Suprapubic skin (tissue), 4 donors: Measurements from ENCODE around the gene SIL1. TPM values are rescaled to one million over a fixed set of nuclear protein-coding genes. Genes with fewer than 3 reads are reported as not detected.

Source experiments
- DNase-seq, 2 donors: peaks; one replicate each; pipeline ENCODE4 v3.0.0-alpha.2; 2019; ENCODE audit warnings: low spot score in 2 of 2
- H3K27ac ChIP-seq: fragments of 200-600 bp; sonication (generic); one replicate; pipeline ENCODE4 v1.5.1; 2019
- H3K27me3 ChIP-seq: fragments of 200-600 bp; sonication (generic); one replicate; pipeline ENCODE4 v1.5.1; 2019
- H3K36me3 ChIP-seq: fragments of 200-600 bp; sonication (generic); one replicate; pipeline ENCODE4 v1.5.1; 2019
- H3K4me1 ChIP-seq: fragments of 200-600 bp; sonication (generic); one replicate; pipeline ENCODE4 v1.5.1; 2019
- H3K4me3 ChIP-seq: fragments of 200-600 bp; sonication (generic); one replicate; pipeline ENCODE4 v1.5.1; 2019; ENCODE audit warnings: mild to moderate bottlenecking
- H3K9me3 ChIP-seq: fragments of 200-600 bp; sonication (generic); one replicate; pipeline ENCODE4 v1.5.1; 2019
- CTCF ChIP-seq, 2 donors: fragments of 200-600 bp in 1 of 2; fragments of 450-650 bp in 1 of 2; sonication (generic) in 1 of 2; IDR thresholded peaks; one replicate each; pipeline ENCODE4 v1.5.1; 2016 to 2019; ENCODE audit warnings: antibody characterized with exemption in 2 of 2, mild to moderate bottlenecking in 1 of 2, moderate library complexity in 1 of 2
- EP300 ChIP-seq: sonication (generic); formaldehyde crosslinking; IDR thresholded peaks from one replicate; pipeline ENCODE4 v1.6.1; 2017; ENCODE audit warnings: antibody characterized with exemption
- POLR2A ChIP-seq, 2 donors: fragments of 450-650 bp; IDR thresholded peaks; one replicate each; pipeline ENCODE4 v1.6.1; 2017; ENCODE audit warnings: antibody characterized with exemption in 2 of 2, mild to moderate bottlenecking in 2 of 2, moderate library complexity in 2 of 2
- POLR2AphosphoS5 ChIP-seq, 3 donors: sonication (generic); formaldehyde crosslinking; IDR thresholded peaks; one replicate each; pipeline ENCODE4 v1.6.1; 2017; ENCODE audit warnings: antibody characterized with exemption in 3 of 3
- WGBS: methylation state at CpG from one replicate; pipeline ENCODE4 v1.1.5; 2018; 5-methylcytosine and 5-hydroxymethylcytosine counted together
- total RNA-seq, 4 donors: library from RNA; depleted of rRNA; stranded (reverse); fragments of >200 nt; gene quantifications; one replicate each; pipeline ENCODE4 v1.1.0, GENCODE V29; 2016

Gene SIL1
- total RNA-seq, 4 donors from 2014 or later = 38.5 to 54.6 (median 41.7) TPM

- Histone ChIP-seq H3K36me3 (no peaks in the 10 kb centered on the region), H3K4me3 (no peak overlapping the region), H3K4me1 (peaks cover 20% of the 10 kb centered on the region), H3K27me3 (no peaks in the 10 kb centered on the region), H3K27ac (peak overlapping the region; percentile 64), H3K9me3 (no peaks in the 10 kb centered on the region)
- no peak for DNase-seq
- TF ChIP-seq POLR2A (IDR thresholded peaks at IDR 0.05) = no peak
- no peak for TF ChIP-seq POLR2AphosphoS5 (IDR thresholded peaks at IDR 0.05)
- no peak for TF ChIP-seq CTCF (IDR thresholded peaks at IDR 0.05)
- TF ChIP-seq EP300 = no peak
- 41% methylated on average over 2 of the region's 2 CpGs for WGBS
Observed at GRCh38 chr5:139131921-139132432, 66.2 kb downstream of the SIL1 start.

GRCh38 chr5:139131465-139131864 lies 66.7 kb downstream of the SIL1 start:
- no peaks in the 10 kb centered on the region for H3K9me3 ChIP-seq
- WGBS = 16% methylated on average over 6 of the region's 6 CpGs
- H3K4me1 ChIP-seq = peaks cover 20% of the 10 kb centered on the region
- DNase-seq = no peak
- H3K36me3 ChIP-seq = no peaks in the 10 kb centered on the region
- no peaks in the 10 kb centered on the region for H3K27me3 ChIP-seq
- H3K4me3 ChIP-seq = no peak overlapping the region
- TF ChIP-seq CTCF (IDR thresholded peaks at IDR 0.05) = no peak
- H3K27ac ChIP-seq = peak overlapping the region; percentile 64

GRCh38 chr5:139131062-139131461 lies 67.1 kb downstream of the SIL1 start:
- H3K9me3 ChIP-seq = no peaks in the 10 kb centered on the region
- WGBS = 24% methylated on average over 3 of the region's 3 CpGs
- H3K27me3 ChIP-seq = no peaks in the 10 kb centered on the region
- H3K36me3 ChIP-seq = no peaks in the 10 kb centered on the region
- peak overlapping the region; percentile 64 for H3K27ac ChIP-seq
- peaks cover 20% of the 10 kb centered on the region for H3K4me1 ChIP-seq
- no peak for DNase-seq
- TF ChIP-seq EP300 (no peak), CTCF (IDR thresholded peaks at IDR 0.05) (no peak), POLR2AphosphoS5 (IDR thresholded peaks at IDR 0.05) (no peak), POLR2A (IDR thresholded peaks at IDR 0.05) (no peak)
- H3K4me3 ChIP-seq = no peak overlapping the region

- no peak overlapping the region for H3K27ac ChIP-seq
- H3K4me3 ChIP-seq = no peak overlapping the region
- no peak for TF ChIP-seq EP300
- no peak for TF ChIP-seq POLR2AphosphoS5 (IDR thresholded peaks at IDR 0.05)
- TF ChIP-seq CTCF (IDR thresholded peaks at IDR 0.05) = no peak
- no peak for TF ChIP-seq POLR2A (IDR thresholded peaks at IDR 0.05)
- H3K36me3 ChIP-seq = no peaks in the 10 kb centered on the region
- no peak for DNase-seq
- H3K9me3 ChIP-seq = no peaks in the 10 kb centered on the region
- H3K4me1 ChIP-seq = peaks cover 20% of the 10 kb centered on the region
- WGBS = 86% methylated on average over 4 of the region's 4 CpGs
- H3K27me3 ChIP-seq = no peaks in the 10 kb centered on the region
Observed at GRCh38 chr5:139130214-139130613, 68.0 kb downstream of the SIL1 start.

GRCh38 chr5:139126711-139127111 lies 71.5 kb downstream of the SIL1 start:
- H3K27me3 ChIP-seq = no peaks in the 10 kb centered on the region
- H3K27ac ChIP-seq = no peak overlapping the region
- no peaks in the 10 kb centered on the region for H3K9me3 ChIP-seq
- no peak for DNase-seq
- peaks cover 9% of the 10 kb centered on the region for H3K4me1 ChIP-seq
- H3K4me3 ChIP-seq = no peak overlapping the region
- no peak for TF ChIP-seq EP300
- TF ChIP-seq POLR2AphosphoS5 (IDR thresholded peaks at IDR 0.05) = no peak
- no peak for TF ChIP-seq POLR2A (IDR thresholded peaks at IDR 0.05)
- no peak for TF ChIP-seq CTCF (IDR thresholded peaks at IDR 0.05)
- 92% methylated on average over 3 of the region's 3 CpGs for WGBS
- H3K36me3 ChIP-seq = no peaks in the 10 kb centered on the region
